A673 (cell line): Measurements from ENCODE around the gene ITGB6.

Experiments
- CTCF ChIP-seq: fragments of 300-800, 200-600 bp; sonication (generic); conservative IDR thresholded peaks from 2 replicates; pipeline ENCODE4 v1.5.1; 2017; ENCODE audit warnings: low read depth, mild to moderate bottlenecking, antibody characterized with exemption, low read length, moderate library complexity, mixed read lengths
- EZH2 ChIP-seq: fragments of 200-600 bp; sonication (generic); IDR thresholded peaks from 2 replicates; pipeline ENCODE4 v1.6.1; 2017; ENCODE audit warnings: borderline replicate concordance, low read depth, mild to moderate bottlenecking, mixed read lengths, antibody characterized with exemption, low read length; ENCODE audit not compliant: poor library complexity, severe bottlenecking

GRCh38 chr2:160175169-160176134, 24.6 kb downstream of the ITGB6 start:
- TF ChIP-seq CTCF (no peak), EZH2 (no peak)
